NCI-H2227 (cell line): Measurements from ENCODE around the gene CSPG4.
"Not testable (repeated sequence)": the region's sequence is repeated elsewhere in the genome, so short reads cannot be mapped to it uniquely, and the experiment has no call there.

Experiments
- DNase-seq: peaks from one replicate; lab custom pipeline; 2025; ENCODE audit not compliant: unreplicated experiment; lab: John Stamatoyannopoulos, UW

The CSPG4 gene

GRCh38 chr15:75650908-75651809 lies 61.5 kb downstream of the CSPG4 start:
- DNase-seq: no peak

DNA sequence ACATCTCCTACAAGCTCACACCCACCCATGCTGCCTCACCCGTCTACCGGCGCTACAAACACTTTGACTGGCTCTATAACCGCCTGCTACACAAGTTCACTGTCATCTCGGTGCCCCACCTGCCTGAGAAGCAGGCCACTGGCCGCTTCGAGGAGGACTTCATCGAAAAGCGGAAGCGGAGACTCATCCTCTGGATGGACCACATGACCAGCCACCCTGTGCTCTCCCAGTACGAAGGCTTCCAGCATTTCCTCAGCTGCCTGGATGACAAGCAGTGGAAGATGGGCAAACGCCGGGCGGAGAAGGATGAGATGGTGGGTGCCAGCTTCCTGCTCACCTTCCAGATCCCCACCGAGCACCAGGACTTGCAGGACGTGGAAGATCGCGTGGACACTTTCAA lies 62.8 kb downstream of the CSPG4 start:
- DNase-seq: no peak

DNA sequence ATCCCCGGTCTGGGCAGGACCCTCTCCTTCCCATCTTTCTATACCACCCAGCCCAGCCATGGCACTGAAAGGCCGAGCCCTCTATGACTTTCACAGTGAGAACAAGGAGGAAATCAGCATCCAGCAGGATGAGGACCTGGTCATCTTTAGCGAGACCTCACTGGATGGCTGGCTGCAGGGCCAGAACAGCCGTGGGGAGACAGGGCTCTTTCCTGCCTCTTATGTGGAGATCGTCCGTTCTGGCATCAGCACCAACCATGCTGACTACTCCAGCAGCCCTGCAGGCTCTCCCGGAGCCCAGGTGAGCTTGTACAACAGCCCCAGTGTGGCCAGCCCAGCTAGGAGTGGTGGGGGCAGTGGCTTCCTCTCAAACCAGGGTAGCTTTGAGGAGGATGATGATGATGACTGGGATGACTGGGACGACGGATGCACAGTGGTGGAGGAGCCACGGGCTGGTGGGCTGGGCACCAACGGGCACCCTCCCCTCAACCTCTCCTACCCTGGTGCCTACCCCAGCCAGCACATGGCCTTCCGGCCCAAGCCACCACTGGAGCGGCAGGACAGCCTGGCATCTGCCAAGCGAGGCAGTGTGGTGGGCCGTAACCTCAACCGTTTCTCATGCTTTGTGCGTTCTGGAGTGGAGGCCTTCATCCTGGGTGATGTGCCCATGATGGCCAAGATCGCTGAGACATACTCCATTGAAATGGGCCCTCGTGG lies 63.4 kb downstream of the CSPG4 start:
- no peak for DNase-seq

DNA sequence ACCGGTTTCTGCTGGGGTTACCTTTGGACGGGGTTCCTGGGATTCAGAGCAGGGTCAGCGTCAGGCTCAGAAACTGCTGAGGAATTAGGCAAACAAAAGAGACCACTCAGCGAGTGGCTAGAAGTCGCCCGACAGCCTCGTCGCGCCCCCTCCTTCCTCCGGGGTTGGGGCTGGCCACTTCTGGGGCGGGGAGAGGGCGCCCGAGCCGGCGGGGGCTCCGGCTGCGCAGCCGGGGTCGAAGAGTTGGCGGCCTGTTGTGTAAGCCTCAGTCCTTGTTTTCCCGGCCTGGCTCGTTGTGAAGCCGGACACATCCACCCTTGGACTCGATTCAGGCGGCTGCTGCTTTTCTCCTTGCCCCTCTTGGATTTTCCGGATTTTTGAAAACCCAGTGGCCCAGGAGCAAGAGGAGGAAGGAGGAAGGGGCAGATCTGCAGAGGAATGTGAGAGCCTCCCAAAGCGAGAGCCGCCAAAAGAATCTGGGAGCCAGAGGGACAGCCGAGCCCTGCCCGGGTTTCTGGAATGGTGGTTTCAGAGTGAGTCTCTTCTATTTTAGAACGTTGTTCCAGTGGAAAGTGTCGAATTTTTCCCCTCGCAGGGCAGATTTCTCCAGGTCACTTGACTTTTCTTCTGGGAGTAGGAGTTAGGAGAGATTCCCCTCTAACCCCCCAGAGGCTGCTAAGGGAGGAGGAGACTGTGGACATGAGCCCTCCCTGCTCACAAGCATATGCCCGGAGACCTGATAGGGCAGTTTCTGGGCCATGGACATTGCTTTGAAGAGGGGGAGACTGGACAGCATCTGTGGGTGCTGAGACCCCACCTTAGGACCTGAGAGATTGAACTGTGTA lies 64.3 kb downstream of the CSPG4 start:
- DNase-seq: peak; percentile 54

- peak; percentile 56 for DNase-seq
Measured at GRCh38 chr15:75647370-75648155, 65.1 kb downstream of the CSPG4 start, which contains the start of gene SNX33. Gene SNX33 (plus strand): TSS chr15:75647912. CDS start chr15:75649103, 1,191 bp downstream.

DNA sequence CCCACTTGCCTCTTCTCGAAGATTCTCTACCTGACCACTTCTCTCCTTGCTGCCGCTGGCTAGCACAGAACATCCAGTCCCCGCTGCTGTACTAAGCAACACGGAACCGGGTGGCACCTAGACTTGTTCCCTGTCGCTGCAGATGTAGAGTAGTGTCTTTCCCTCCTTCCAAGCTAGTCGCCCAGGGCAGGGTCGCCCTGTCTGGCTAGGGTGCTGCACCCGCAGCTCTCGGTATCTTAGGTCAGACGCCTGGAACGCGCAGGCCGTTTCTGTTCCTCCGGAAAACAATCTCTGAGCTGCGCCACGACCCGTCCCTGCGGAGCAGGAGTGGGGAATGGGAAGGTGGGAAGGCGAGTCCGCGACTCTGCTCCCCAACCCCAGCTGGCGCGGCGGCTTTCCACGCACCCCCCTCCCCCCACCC lies 65.7 kb downstream of the CSPG4 start:
- DNase-seq: peak; percentile 7

GRCh38 chr15:75646112-75646943 lies 66.3 kb downstream of the CSPG4 start:
- no peak for DNase-seq

DNA sequence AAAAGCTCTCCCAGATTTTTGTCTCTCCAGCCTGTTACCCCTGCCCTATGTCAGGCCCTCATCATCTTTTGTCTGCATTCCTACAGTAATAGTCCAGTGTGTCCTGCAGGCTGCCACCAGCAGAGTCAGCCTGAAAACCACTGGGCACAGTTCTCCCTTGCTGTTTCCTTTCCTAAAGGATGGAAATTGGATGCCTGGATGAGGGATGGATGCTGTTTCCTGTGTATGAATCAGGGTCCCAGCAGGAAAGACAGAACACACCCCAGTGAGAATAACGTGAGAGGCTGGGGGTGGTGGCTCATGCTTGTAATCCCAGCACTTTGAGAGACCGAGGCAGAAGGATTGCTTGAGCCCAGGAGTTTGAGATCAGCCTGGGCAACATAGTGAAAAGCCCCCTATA lies 68.3 kb downstream of the CSPG4 start:
- no peak for DNase-seq

GRCh38 chr15:75641603-75642002 lies 71.0 kb downstream of the CSPG4 start:
- no peak for DNase-seq

DNA sequence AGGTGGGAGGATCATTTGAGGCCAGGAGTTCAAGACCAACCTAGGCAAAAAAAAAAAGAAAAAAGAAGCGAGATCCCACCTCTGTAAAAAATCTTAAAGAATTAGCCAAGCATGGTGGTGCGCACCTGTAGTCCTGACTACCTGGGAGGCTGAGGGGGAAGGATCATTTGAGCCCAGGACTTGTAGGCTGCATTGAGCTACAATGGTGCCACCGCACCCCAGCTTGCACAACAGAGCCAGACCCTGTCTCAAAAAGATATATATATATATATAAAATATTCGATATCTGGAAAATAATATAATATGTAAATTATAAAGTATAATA lies 71.5 kb downstream of the CSPG4 start:
- DNase-seq: no peak

- DNase-seq: peak; percentile 48
Measured at GRCh38 chr15:75640483-75641178, 72.0 kb downstream of the CSPG4 start.

- DNase-seq: peak; percentile 96
Measured at GRCh38 chr15:75639709-75640482, 72.8 kb downstream of the CSPG4 start, which contains the start of gene IMP3. Gene IMP3 (minus strand): TSS chr15:75640224. CDS start chr15:75640168, 56 bp downstream.

DNA sequence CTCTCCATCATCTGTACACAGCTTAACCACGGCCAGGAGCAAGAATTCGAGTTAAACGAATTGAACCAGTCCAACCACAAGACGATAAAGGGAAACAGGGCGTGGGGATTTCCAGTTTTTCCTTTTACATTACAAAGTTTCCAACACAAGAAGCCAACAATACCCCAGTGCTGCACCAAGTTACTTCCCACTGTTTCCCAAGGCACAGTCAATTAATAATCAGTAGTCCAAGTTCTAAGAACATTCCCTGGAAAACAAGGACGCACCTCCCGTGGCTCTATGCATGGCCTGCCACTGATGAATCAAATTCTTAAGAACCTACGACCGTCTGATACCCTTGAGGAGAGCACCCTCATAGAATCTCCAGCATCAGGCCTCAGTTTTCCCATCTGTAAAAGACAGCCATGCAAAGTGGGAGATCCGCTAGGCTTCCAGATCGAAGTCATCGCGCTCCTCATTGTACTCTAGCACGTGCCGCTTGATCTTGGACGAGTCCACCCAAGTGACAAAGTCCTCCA lies 73.4 kb downstream of the CSPG4 start:
- no peak for DNase-seq

DNA sequence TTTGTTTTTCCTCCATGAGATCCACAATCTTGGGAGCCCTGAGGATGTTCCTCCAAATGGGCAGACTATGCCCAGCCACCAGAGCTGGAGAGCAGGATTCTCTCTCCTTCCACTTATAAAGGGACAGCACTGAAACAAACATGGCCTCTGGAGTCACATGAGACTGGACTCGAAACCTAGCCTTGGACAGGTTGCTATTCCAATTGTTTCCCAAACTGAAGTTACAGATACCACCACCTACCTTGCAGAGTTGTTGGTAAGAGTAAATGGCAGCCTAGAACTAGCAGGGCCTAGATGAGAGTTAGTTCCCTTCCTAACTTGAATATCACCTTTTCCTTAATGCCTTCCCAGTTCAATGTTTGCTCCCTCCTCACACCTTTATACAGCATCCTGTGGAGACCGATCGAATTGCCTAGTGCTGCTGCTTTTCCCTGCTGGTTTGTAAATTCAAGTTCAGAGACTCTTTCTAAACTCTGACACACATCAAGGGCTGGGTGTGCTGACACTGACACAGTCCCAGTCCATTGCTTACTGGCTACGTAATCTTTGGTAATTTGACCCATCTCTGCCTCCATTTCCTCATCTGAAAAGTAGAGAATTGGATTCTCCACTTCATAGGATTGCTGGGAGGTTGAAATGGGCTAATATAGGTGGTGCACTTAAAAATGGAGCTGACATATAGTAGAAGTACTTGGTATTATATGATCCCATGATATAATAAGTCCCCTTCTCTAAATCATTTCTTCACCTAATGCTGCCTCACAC lies 75.2 kb downstream of the CSPG4 start:
- no peak for DNase-seq

DNA sequence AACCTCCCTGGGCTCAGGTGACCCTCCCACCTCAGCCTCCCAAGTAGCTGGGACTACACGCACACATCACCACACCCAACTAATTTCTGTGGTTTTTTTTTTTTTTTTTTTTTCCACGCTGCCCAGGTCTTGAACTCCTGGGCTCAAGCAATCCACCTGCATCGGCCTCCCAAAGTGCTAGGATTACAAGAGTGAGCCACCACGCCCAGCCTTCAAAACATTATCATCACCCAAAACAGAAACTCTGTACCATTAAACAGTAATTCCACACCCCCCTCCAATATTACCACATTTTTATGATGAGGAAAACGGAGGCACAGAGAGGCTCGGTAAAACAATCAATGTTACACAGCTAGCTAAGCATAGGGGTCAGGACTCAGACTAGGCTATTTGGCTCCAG lies 76.6 kb downstream of the CSPG4 start:
- no peak for DNase-seq

GRCh38 chr15:75633922-75634321 lies 78.7 kb downstream of the CSPG4 start:
- DNase-seq: not testable (repeated sequence)

DNA sequence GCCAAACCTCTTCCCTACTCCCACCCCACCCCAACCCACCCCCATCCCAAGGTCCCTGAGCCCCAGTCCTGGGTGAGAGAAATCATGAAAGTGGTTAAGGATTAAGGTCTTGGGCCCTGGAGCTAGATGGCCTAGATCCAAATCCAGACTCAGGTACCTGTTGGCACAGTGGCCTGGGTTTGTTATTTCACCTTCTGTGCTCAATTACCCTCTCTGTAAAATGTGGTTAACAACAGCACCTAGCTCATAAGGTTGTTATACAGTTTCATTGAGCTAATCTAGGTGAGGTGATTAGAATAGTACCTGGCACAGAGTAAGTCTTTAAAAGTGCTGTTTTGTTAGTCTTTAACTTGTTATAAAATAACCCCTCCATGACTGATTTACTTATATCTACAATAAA lies 80.7 kb downstream of the CSPG4 start:
- no peak for DNase-seq
